MCF 10A (cell line): ENCODE data around the gene LMX1B. TPM values are rescaled to one million over a fixed set of nuclear protein-coding genes. Genes with fewer than 3 reads are reported as not detected.

Experiments used
- BruUV-seq: library from RNA; stranded (reverse); fragments of 400-500 nt; replicated peaks from 2 replicates; lab custom pipeline; 2021; lab: Mats Ljungman, UMichigan
- CTCF ChIA-PET: fragments of 300-600 bp; sonication (Branson Sonifier 250); formaldehyde crosslinking; extraction: SDS; loops from one replicate; lab custom pipeline; 2021; ENCODE audit warnings: antibody characterized with exemption, inconsistent platforms; lab: Yijun Ruan, JAX
- POLR2A ChIA-PET: fragments of 300-600, 350-650 bp; sonication (Branson Sonifier 250); formaldehyde crosslinking; extraction: SDS; loops from one replicate; lab custom pipeline; 2020; ENCODE audit warnings: antibody characterized with exemption, inconsistent platforms; lab: Yijun Ruan, JAX
- DNase-seq: peaks from one replicate; pipeline ENCODE4 v3.0.0-alpha.2; 2018; ENCODE audit not compliant: unreplicated experiment
- H3K27ac Mint-ChIP-seq: one replicate; pipeline ENCODE4 v1.8.0; 2022; ENCODE audit warnings: mild to moderate bottlenecking, low read depth, mixed read lengths; ENCODE audit not compliant: unreplicated experiment
- H3K27me3 Mint-ChIP-seq: one replicate; pipeline ENCODE4 v1.8.0; 2022; ENCODE audit warnings: mixed read lengths; ENCODE audit not compliant: insufficient read depth, unreplicated experiment
- H3K36me3 Mint-ChIP-seq: one replicate; pipeline ENCODE4 v1.8.0; 2022; ENCODE audit warnings: mild to moderate bottlenecking, moderate library complexity, mixed read lengths; ENCODE audit not compliant: insufficient read depth, unreplicated experiment
- H3K4me1 Mint-ChIP-seq: one replicate; pipeline ENCODE4 v1.8.0; 2022; ENCODE audit warnings: mixed read lengths; ENCODE audit not compliant: insufficient read depth, unreplicated experiment
- H3K4me3 Mint-ChIP-seq: one replicate; pipeline ENCODE4 v1.8.0; 2022; ENCODE audit warnings: mild to moderate bottlenecking, moderate library complexity, mixed read lengths; ENCODE audit not compliant: unreplicated experiment
- H3K9me3 Mint-ChIP-seq: one replicate; pipeline ENCODE4 v1.8.0; 2022; ENCODE audit warnings: mixed read lengths; ENCODE audit not compliant: unreplicated experiment
- intact Hi-C: fragments of 100-400 bp; cut with micrococcal nuclease; formaldehyde crosslinking; loops from 2 replicates; pipeline ENCODE4 v1.14.1; 2022
- total RNA-seq: library from RNA; stranded (reverse); gene quantifications from 2 replicates; pipeline ENCODE4 v1.2.3, GENCODE V29; 2022
- TF ChIP-seq, protein P1 (sequence below): fragments of 200-600 bp; IDR thresholded peaks from one replicate; pipeline ENCODE4 v1.8.0; 2022; ENCODE audit warnings: antibody characterized with exemption, mild to moderate bottlenecking; ENCODE audit not compliant: unreplicated experiment

Gene LMX1B
- total RNA-seq, 1 experiment from 2014 or later, result 3.4 TPM

DNA sequence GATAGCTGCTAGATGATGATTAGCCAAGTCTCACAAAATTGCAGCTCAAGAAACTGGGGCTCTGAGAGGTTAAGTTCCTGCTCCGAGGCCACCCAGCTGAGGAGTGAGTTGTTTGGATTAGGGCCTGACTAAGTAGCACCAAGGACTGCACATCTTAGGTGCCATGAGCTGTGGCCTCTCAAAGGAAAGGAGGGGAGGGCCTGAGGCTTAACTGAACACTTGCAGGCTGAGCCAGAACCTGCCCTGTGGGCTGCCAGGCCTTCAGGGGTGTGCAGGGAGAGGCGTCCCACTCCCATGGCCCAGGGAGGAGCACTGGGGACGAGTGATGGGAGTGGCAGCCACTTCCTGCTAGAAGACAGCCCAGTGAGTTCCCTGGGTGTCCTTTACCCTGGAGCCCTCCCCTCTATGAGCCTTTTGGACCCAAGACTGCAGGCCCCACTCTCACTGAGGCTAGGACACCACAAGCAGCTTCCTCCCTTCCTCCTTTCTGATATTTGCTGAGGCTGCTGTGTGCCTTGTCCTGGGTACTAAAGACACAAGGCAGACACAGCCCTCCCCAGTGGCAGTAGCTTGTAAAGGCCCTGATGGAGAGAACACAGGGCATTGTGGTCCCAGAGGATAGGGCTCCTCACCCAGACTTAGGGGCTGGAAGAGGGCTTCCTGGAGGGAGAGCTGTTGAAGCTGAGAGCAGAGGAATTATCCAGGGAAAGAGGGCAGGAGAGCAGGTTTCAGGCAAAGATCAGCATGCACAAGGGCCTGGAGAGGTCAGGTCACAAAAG is 22.1 kb downstream of the LMX1B start:
- DNase-seq, result no peak
- H3K36me3 Mint-ChIP-seq, result no peaks in the 10 kb centered on the region
- H3K27me3 Mint-ChIP-seq, result no peaks in the 10 kb centered on the region
- no peaks in the 10 kb centered on the region for H3K9me3 Mint-ChIP-seq
- H3K4me3 Mint-ChIP-seq, result no peak overlapping the region
- no TSS peak for BruUV-seq
- ChIA-PET POLR2A (no interaction called here), CTCF (interaction anchor here (0.7 to 1.5 kb wide), 3 partner anchors 55 to 66 kb away, joined by 3 to 4 read pairs (median 3); no protein-coding TSS in a partner anchor)
- intact Hi-C loops, result no loop called here
- TF ChIP-seq, protein P1, sequence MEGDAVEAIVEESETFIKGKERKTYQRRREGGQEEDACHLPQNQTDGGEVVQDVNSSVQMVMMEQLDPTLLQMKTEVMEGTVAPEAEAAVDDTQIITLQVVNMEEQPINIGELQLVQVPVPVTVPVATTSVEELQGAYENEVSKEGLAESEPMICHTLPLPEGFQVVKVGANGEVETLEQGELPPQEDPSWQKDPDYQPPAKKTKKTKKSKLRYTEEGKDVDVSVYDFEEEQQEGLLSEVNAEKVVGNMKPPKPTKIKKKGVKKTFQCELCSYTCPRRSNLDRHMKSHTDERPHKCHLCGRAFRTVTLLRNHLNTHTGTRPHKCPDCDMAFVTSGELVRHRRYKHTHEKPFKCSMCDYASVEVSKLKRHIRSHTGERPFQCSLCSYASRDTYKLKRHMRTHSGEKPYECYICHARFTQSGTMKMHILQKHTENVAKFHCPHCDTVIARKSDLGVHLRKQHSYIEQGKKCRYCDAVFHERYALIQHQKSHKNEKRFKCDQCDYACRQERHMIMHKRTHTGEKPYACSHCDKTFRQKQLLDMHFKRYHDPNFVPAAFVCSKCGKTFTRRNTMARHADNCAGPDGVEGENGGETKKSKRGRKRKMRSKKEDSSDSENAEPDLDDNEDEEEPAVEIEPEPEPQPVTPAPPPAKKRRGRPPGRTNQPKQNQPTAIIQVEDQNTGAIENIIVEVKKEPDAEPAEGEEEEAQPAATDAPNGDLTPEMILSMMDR, result no peak
- H3K27ac Mint-ChIP-seq, result no peak overlapping the region
- no peaks in the 10 kb centered on the region for H3K4me1 Mint-ChIP-seq

- peaks cover 3% of the 10 kb centered on the region for H3K27me3 Mint-ChIP-seq
- no TSS peak for BruUV-seq
Measured at GRCh38 chr9:126636983-126637798, 23.5 kb downstream of the LMX1B start.

DNA sequence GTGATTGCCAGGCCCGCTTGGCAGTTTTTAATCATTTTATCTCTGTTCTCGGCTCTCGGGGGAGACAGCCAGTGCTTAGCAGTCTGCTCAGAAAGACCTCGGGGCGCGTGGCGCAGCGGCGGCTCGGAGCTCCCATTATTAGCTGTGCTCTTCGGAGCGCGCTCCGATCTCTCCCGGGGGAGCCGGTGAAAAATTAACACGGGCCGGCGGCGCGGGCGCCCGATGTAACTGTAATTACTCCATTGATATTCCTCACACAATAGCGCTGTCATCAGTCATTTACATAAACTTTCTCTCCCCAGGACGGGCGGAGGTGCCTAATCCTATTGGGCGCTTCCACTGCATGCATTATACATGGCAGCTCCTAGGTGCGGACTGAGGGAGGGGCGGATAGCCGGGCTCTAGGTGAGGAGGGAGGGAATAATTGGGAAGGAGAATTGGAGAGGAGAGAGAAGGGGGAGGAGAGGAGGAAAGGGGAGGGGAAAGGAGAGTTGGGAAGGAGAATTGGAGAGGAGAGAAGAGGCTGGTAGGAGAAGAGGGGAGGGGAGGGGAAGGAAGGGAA is 24.9 kb downstream of the LMX1B start:
- intact Hi-C loops, result no loop called here
- BruUV-seq, result no TSS peak
- no peak overlapping the region for H3K27ac Mint-ChIP-seq
- TF ChIP-seq, protein P1, result no peak
- ChIA-PET POLR2A (interaction anchor here (0.6 kb wide), 1 partner anchor 1321 kb away, joined by 3 read pairs; no protein-coding TSS in a partner anchor), CTCF (no interaction called here)
- no peak overlapping the region for H3K4me3 Mint-ChIP-seq
- H3K9me3 Mint-ChIP-seq, result no peaks in the 10 kb centered on the region
- H3K4me1 Mint-ChIP-seq, result no peaks in the 10 kb centered on the region
- no peaks in the 10 kb centered on the region for H3K36me3 Mint-ChIP-seq
- DNase-seq, result no peak
- peaks cover 11% of the 10 kb centered on the region for H3K27me3 Mint-ChIP-seq

More at GRCh38 chr9:126636983-126637798, 23.5 kb downstream of the LMX1B start:
- ChIA-PET CTCF (interaction anchor here (0.9 kb wide), 1 partner anchor 53 kb away, joined by 3 read pairs; no protein-coding TSS in a partner anchor), POLR2A (no interaction called here)
- H3K9me3 Mint-ChIP-seq, result no peaks in the 10 kb centered on the region
- no peak overlapping the region for H3K27ac Mint-ChIP-seq
- TF ChIP-seq, protein P1, result no peak
- DNase-seq, result no peak
- H3K4me3 Mint-ChIP-seq, result no peak overlapping the region
- intact Hi-C loops, result no loop called here
- no peaks in the 10 kb centered on the region for H3K36me3 Mint-ChIP-seq
- H3K4me1 Mint-ChIP-seq, result no peaks in the 10 kb centered on the region
